NCI-H2029 treated with DMSO at 0.1 percent for 48 hours (cell line): ENCODE data around the gene NLRP5.
A peak's percentile ranks its signal among the peaks of the same experiment; 100 is the strongest.
"Not testable (repeated sequence)": the region's sequence is repeated elsewhere in the genome, so short reads cannot be mapped to it uniquely, and the experiment has no call there.

Source experiments
- DNase-seq: peaks from one replicate; lab custom pipeline; 2025; lab: John Stamatoyannopoulos, UW

The NLRP5 gene

GRCh38 chr19:56098731-56099568 lies 112.4 kb downstream of the NLRP5 start:
- no peak for DNase-seq

DNA sequence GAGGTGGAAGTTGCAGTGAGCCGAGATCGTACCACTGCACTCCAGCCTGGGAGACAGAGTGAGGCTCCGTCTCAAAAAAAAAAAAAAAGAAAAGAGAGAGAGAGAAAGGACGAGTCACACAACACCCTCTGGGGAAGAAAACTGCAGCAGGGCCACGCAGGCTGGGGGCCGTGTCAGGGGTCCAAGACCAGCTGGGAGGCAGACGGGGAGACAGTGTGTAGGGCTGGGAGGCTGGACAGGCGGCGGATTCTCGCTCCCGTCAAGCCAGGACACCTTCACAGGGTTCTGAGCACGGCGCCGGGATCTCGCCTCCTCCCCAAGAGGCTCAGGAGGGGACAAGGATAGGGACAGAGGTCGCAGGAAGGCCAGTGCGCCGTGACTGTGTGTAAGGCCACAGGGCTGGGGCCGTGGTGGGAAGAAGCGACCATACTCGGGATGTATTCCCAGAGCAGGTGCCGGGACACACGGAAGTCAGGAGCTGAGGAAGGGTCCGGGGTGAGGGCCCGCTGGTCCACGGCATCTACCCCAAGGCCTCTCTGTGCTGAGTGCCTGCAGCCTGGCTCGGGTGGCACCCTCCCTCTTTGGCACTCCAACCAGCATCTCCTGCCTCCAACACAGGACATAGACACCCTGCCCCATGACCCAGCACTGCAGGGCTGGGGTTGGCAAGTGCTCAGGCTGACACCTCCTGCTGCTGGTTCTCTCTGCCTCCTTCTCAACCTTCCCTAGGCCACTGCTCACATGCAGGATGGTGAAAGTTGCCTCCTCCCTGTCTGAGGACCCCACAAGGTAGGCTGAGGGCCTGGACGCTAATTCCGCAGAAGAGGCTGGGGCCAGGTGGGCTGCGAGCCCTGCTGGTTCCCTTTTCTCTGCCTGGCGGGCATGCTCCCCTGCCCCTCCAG lies 113.3 kb downstream of the NLRP5 start:
- no peak for DNase-seq

GRCh38 chr19:56101095-56101494 lies 114.5 kb downstream of the NLRP5 start:
- no peak for DNase-seq

DNA sequence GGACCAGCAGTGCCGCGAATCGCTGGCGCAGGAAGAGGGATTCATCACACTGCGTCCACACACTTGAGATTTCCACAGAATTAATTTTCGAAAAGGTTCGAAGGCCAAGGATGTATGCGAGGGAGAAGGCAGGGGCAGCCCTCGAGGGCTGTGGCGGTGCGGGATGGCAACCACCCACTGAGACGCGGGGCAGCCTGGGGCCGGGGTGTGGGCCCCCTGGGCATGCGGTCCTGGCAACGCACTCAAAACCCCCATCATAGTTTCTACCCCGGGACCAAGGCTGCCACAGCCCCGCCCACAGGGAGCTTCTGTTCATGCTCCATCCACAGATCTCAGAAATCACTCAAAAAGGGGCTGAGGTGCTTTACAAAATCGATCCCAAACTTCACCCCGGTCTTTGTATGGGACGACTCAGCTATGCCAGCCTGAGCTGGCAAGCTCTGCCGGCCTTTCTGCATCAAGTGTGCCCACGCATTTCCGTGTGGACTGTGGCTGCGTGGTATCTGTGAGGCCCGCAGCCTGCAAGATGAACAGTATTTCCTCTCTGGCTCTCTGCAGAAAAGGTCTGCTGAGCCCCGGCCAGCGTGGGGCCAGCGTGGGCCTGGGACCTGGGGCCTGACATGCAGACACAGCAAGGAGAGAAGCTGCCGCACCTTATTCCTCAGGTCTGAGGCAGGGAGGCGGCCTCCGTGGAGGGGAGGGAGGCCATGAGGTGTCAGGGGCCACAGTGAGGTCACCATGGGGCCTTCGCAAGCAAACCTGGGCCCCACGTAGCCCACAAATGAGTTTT lies 115.4 kb downstream of the NLRP5 start:
- no peak for DNase-seq

- no peak for DNase-seq
Observed at GRCh38 chr19:56103027-56103614, 116.5 kb downstream of the NLRP5 start.

DNA sequence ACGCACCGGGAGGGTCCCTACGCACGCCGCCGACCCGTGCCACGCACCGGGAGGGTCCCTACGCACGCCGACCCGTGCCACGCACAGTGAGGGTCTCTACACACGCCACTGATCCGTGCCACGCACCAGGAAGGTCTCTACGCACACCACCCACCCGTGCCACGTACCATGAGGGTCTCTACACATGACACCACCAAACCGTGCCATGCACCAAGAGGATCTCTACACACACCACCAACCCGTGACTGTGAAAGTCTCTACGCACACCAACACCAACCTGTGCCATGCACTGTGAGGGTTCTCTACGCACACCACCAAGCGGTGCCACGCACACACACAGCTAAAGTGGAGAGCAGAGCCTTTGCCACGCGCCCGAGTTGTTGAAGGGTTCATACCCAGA lies 117.8 kb downstream of the NLRP5 start:
- no peak for DNase-seq

GRCh38 chr19:56105090-56105701 lies 118.6 kb downstream of the NLRP5 start:
- peak; percentile 24 for DNase-seq

DNA sequence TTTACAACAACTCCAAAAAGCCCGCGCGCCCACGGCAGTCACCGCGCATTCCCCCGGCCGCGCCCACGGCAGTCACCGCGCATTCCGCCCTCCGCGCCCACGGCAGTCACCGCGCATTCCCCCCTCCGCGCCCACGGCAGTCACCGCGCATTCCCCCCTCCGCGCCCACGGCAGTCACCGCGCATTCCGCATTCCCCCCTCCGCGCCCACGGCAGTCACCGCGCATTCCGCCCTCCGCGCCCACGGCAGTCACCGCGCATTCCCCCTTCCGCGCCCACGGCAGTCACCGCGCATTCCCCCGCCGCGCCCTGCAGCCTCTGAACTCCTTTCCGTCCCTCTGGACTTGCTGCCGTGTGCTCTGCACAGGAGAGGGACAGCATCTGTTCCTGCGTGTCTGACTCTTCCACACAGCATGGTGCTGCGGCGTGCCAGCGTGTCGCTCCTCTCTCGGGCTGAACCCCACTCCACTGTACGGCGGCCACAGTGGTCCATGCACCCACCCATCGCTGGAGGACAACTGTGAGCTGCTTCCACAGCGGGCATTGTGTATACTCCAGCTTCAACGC lies 119.3 kb downstream of the NLRP5 start:
- not testable (repeated sequence) for DNase-seq

DNA sequence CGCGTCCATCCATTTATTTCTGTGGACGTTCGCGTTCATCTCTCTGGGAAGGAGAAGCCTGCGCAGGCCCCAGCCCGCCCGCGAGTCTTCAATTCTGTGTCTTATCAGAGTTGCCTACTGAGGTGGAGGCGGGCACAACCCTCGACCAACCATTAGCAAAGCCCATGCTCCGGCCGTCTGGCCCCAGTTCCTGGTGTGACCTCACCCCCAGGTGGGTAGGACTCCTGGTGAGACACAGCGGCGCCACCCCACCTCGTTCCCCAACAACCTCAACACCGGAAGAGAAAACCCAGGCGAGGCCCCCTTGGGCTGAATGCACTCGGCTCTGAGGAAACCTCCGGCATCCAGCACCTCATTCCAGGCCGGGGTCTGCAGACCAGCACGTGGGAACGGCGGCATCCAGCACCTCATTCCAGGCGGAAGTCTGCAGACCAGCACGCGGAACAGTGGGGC lies 119.8 kb downstream of the NLRP5 start:
- no peak for DNase-seq

GRCh38 chr19:56106993-56107392 lies 120.4 kb downstream of the NLRP5 start:
- no peak for DNase-seq

- DNase-seq: no peak
Observed at GRCh38 chr19:56107626-56108351, 121.2 kb downstream of the NLRP5 start.

DNA sequence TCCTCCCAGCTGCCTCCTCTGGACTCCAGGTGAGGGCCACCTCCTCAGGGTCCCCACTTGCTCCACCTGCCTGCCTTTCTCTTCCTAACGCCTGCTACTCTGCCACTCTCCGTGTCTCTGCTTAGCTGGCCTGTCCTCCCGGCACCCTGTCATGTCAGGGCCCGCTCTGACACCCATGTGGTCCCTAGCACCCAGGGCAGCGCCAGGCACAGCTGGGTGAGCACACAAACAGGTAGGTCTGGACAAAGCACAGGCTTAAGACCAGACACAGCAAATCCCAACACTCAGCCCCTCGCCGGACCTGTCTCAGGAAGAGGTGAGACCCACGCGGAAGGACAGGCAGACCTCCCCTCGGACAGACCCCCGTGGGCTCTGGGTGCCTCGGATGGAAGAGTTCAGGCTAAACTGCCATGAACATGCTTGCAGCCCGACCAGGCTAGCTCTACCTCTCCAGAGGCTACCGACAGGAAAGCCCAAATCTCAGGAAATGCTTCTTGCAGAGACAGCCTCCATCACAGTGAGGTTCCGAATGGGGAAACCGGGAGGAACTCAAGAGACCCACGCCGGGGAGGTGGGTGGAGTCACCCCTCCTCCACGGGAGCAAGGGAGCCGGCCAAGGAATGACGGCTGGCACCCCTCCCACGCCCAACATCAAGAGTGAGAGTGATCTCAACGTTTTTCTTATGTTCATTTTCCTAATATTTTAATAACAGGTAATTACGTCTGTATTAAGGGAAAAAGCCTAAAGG lies 122.0 kb downstream of the NLRP5 start:
- DNase-seq: no peak

DNA sequence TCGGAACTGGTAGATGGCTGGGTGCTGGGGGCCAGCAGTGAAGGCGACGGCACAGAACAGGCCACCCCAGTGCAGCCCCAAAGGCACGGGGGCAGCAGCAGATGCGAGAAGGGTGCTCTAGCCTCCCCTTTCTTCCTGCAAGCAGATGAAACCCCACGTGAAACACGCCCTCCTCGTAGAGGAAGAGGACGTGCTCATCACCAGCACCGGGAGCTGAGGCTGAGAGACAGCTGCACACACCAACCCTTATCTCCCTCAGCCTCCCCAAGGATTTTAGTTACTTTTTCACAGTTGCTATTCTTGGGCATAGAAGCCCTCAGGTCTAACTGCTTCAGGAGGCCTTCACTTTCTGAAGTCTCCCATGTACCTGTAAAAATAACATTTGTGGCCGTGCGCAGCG lies 122.7 kb downstream of the NLRP5 start:
- DNase-seq: no peak

GRCh38 chr19:56110515-56111448 lies 124.2 kb downstream of the NLRP5 start:
- no peak for DNase-seq
